ENCODE measurements around the gene CDRT15. TPM values are rescaled to one million over a fixed set of nuclear protein-coding genes. Genes with fewer than 3 reads are reported as not detected.

Gene CDRT15
- total RNA-seq, 1 experiment from 2014 or later = not detected

DNA sequence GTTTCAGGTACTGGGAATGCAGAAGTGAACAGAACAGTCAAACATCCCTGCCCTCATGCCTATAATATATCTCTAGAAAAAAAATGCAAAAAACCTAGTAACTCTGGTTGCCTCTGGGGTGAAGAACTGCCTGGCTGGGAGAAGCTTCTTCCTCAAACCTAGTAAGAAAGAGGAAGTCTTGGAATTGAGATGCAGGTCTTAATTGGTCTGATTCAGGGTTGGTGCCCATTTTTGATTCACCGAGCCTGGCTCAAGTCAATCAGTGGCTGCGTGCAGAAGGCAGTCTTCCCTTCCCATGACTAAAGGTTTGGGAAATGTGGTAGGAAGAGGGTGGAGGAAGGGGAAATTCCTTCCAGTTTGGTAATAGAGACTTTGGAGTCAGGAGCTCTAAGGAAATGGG, 22.4 kb downstream of the CDRT15 start:
- H3K79me2 ChIP-seq (ENCODE audit: insufficient read depth, low read length) = no peaks in the 10 kb centered on the region
- no peak overlapping the region for H3K18ac ChIP-seq (ENCODE audit: insufficient read length, low read depth, low read length)
- Mint-ChIP-seq H3K27ac (peak overlapping the region in 1 of 3 experiments; percentile 22; a peak in 1 of 7 replicates), H3K4me1 (no peaks in the 10 kb centered on the region), H3K27me3 (ENCODE audit: low read depth) (no peaks in the 10 kb centered on the region), H3K4me3 (no peak overlapping the region), H3K36me3 (ENCODE audit: insufficient read depth in 1 of 3, low read depth in 3 of 3) (peaks cover 27 to 32% (median 29%) of the 10 kb centered on the region in 3 experiments), H3K9me3 (peaks cover 20 to 22% of the 10 kb centered on the region in 2 experiments)
- H2BK120ac ChIP-seq (ENCODE audit: low read depth, low read length, poor library complexity, severe bottlenecking) = no peak overlapping the region
- H2AK5ac ChIP-seq (ENCODE audit: insufficient read length, low read length) = no peak overlapping the region
- H3K79me1 ChIP-seq (ENCODE audit: insufficient read depth, low read depth, low read length, poor library complexity, severe bottlenecking) = no peaks in the 10 kb centered on the region
- no peak overlapping the region for H3T11ph ChIP-seq (ENCODE audit: low read length)
- H2BK5ac ChIP-seq (ENCODE audit: insufficient read length, low read length) = no peak overlapping the region
- H3K4me1 ChIP-seq (ENCODE audit: insufficient read depth, low read length) = no peaks in the 10 kb centered on the region
- H2BK20ac ChIP-seq (ENCODE audit: low read depth, low read length, poor library complexity, severe bottlenecking) = no peak overlapping the region
- no peaks in the 10 kb centered on the region for H3K23me2 ChIP-seq (ENCODE audit: insufficient read length, low read depth, low read length, poor library complexity, severe bottlenecking)
- H3K23ac ChIP-seq (ENCODE audit: insufficient read length, low read depth, low read length) = no peak overlapping the region
- TF ChIP-seq, protein P1, sequence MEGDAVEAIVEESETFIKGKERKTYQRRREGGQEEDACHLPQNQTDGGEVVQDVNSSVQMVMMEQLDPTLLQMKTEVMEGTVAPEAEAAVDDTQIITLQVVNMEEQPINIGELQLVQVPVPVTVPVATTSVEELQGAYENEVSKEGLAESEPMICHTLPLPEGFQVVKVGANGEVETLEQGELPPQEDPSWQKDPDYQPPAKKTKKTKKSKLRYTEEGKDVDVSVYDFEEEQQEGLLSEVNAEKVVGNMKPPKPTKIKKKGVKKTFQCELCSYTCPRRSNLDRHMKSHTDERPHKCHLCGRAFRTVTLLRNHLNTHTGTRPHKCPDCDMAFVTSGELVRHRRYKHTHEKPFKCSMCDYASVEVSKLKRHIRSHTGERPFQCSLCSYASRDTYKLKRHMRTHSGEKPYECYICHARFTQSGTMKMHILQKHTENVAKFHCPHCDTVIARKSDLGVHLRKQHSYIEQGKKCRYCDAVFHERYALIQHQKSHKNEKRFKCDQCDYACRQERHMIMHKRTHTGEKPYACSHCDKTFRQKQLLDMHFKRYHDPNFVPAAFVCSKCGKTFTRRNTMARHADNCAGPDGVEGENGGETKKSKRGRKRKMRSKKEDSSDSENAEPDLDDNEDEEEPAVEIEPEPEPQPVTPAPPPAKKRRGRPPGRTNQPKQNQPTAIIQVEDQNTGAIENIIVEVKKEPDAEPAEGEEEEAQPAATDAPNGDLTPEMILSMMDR (conservative IDR thresholded peaks at IDR 0.05) = no peak
- H3K27ac ChIP-seq (ENCODE audit: insufficient read length, low read depth, low read length) = no peak overlapping the region
- no peak overlapping the region for H2AFZ ChIP-seq (ENCODE audit: low read length)
- no peaks in the 10 kb centered on the region for H3K27me3 ChIP-seq (ENCODE audit: insufficient read depth, low read length)
- no peak for DNase-seq
- no peak overlapping the region for H3K4ac ChIP-seq (ENCODE audit: low read depth, low read length)
- no CpG with 5 or more reads among the region's 2 CpGs for WGBS (ENCODE audit: extremely low coverage, insufficient read length, low lambda C conversion rate)
- no peak overlapping the region for H4K8ac ChIP-seq (replicated peaks; ENCODE audit: insufficient read length, low read depth, low read length)
- H4K5ac ChIP-seq (ENCODE audit: insufficient read length, low read depth, low read length) = no peak overlapping the region
- H3K9me3 ChIP-seq (ENCODE audit: control insufficient read depth, low read depth, low read length) = peaks cover 6% of the 10 kb centered on the region
- no peak overlapping the region for H2BK15ac ChIP-seq (ENCODE audit: low read depth, low read length)
- no peak overlapping the region for H3K14ac ChIP-seq (ENCODE audit: insufficient read depth, low read length)
- H3K9ac ChIP-seq (ENCODE audit: extremely low read depth, insufficient read length, low read length) = no peak overlapping the region
- H4K20me1 ChIP-seq (ENCODE audit: control insufficient read depth, insufficient read depth, insufficient read length) = no peaks in the 10 kb centered on the region
- no peak overlapping the region for H3K56ac ChIP-seq (ENCODE audit: insufficient read length, low read depth, low read length)
- no peak overlapping the region for H3K4me2 ChIP-seq (ENCODE audit: insufficient read depth, insufficient read length, low read length)
- no peak overlapping the region for H2BK12ac ChIP-seq (ENCODE audit: insufficient read length, low read depth, low read length)
- no peak overlapping the region for H4K91ac ChIP-seq (ENCODE audit: insufficient read length, low read depth, low read length)

Data from H9 (cell line).